Activated naive CD8-positive, alpha-beta T cell treated with anti-CD3 and anti-CD28 coated beads for 36 hours (primary cell): ENCODE data around the gene ZNF276. TPM values are rescaled to one million over a fixed set of nuclear protein-coding genes. Genes with fewer than 3 reads are reported as not detected.
A peak's percentile ranks its signal among the peaks of the same experiment; 100 is the strongest.
"Not testable (repeated sequence)": the region's sequence is repeated elsewhere in the genome, so short reads cannot be mapped to it uniquely, and the experiment has no call there.

ENCODE experiments used
- DNase-seq: peaks from one replicate; pipeline ENCODE4 v3.0.0; 2021
- H3K27ac Mint-ChIP-seq: one replicate; pipeline ENCODE4 v1.8.0; 2022; ENCODE audit warnings: mild to moderate bottlenecking, moderate library complexity, mixed read lengths
- H3K27me3 Mint-ChIP-seq: one replicate; pipeline ENCODE4 v1.8.0; 2022; ENCODE audit warnings: mild to moderate bottlenecking, mixed read lengths
- H3K36me3 Mint-ChIP-seq: one replicate; pipeline ENCODE4 v1.8.0; 2021; ENCODE audit warnings: mild to moderate bottlenecking, mixed read lengths
- H3K4me1 Mint-ChIP-seq: one replicate; pipeline ENCODE4 v1.8.0; 2021; ENCODE audit warnings: mixed read lengths
- H3K4me3 Mint-ChIP-seq: one replicate; pipeline ENCODE4 v1.8.0; 2022; ENCODE audit warnings: mild to moderate bottlenecking, moderate library complexity, mixed read lengths
- H3K9me3 Mint-ChIP-seq: one replicate; pipeline ENCODE4 v1.8.0; 2022; ENCODE audit warnings: mixed read lengths
- total RNA-seq, 2 experiments: library from RNA; stranded (reverse); gene quantifications; one replicate each; pipeline ENCODE4 v1.2.3, GENCODE V29; 2021

ZNF276 gene, protein sequence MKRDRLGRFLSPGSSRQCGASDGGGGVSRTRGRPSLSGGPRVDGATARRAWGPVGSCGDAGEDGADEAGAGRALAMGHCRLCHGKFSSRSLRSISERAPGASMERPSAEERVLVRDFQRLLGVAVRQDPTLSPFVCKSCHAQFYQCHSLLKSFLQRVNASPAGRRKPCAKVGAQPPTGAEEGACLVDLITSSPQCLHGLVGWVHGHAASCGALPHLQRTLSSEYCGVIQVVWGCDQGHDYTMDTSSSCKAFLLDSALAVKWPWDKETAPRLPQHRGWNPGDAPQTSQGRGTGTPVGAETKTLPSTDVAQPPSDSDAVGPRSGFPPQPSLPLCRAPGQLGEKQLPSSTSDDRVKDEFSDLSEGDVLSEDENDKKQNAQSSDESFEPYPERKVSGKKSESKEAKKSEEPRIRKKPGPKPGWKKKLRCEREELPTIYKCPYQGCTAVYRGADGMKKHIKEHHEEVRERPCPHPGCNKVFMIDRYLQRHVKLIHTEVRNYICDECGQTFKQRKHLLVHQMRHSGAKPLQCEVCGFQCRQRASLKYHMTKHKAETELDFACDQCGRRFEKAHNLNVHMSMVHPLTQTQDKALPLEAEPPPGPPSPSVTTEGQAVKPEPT
- 10 to 100 TPM; 24.7 to 24.9 TPM for total RNA-seq

DNA sequence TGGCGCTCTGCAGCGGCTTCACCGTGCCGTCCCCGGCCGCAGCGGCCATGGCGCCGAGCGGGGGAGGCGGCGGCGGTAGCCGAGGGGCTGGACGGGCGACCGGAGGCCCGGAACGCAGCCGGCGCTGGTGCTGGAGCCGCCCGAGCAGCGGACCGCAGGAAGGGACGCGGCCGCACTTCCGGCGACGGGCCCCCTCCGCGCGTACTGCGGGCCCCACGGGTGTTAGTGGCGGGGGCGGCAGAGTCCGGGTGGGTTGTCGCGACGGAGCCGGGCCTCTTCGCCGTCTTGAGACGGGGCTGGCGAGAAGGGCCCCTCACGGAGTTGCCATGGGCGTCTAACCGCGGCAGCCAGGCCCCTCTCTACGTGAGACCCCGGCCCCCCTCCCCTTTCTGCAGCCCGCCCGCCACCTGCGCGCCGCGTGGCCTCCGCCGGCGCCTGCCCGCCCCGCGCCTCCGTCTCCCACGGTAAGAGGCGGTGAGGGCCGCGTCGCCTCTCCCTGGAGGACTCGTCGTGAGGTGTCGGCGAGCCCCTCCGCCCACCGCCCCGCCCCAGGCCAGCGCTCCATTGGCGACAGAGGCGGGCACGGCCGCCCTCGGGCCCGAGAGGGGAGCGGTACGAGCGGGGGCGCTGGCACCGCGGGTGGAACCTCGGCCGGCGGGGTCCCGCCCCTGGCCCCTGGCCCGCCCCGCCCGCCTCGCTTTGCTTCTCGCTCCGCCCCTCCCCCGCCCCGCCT lies at the start of gene ZNF276, which contains the start of gene VPS9D1:
Gene ZNF276 (plus strand): TSS at position 725 of the 733 bp plus-strand sequence. CDS start 104 bp downstream, outside the sequence.
Gene VPS9D1 (minus strand): TSS at position 86 of the 733 bp plus-strand sequence. CDS start 37 bp downstream, at position 49.
- Mint-ChIP-seq H3K36me3 (peaks cover 39% of the 10 kb centered on the region), H3K4me1 (peaks cover 40% of the 10 kb centered on the region), H3K9me3 (no peaks in the 10 kb centered on the region), H3K27me3 (no peaks in the 10 kb centered on the region), H3K4me3 (peak within 1 kb of the TSS; percentile 97), H3K27ac (peak within 1 kb of the TSS; percentile 95)
- DNase-seq: peak; percentile 87

DNA sequence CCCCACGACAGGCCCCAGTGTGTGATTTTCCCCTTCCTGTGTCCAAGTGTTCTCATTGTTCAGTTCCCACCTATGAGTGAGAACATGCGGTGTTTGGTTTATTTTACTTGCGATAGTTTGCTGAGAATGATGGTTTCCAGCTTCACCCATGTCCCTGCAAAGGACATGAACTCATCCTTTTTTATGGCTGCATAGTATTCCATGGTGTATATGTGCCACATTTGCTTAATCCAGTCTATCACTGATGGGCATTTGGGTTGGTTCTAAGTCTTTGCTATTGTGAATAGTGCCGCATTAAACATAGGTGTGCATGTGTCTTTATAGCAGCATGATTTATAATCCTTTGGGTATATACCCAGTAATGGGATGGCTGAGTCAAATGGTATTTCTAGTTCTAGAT lies 49.8 kb upstream of the ZNF276 start:
- H3K4me1 Mint-ChIP-seq: peaks cover 14% of the 10 kb centered on the region
- not testable (repeated sequence) for H3K4me3 Mint-ChIP-seq, DNase-seq, H3K27ac Mint-ChIP-seq, H3K36me3 Mint-ChIP-seq, H3K9me3 Mint-ChIP-seq, H3K27me3 Mint-ChIP-seq

DNA sequence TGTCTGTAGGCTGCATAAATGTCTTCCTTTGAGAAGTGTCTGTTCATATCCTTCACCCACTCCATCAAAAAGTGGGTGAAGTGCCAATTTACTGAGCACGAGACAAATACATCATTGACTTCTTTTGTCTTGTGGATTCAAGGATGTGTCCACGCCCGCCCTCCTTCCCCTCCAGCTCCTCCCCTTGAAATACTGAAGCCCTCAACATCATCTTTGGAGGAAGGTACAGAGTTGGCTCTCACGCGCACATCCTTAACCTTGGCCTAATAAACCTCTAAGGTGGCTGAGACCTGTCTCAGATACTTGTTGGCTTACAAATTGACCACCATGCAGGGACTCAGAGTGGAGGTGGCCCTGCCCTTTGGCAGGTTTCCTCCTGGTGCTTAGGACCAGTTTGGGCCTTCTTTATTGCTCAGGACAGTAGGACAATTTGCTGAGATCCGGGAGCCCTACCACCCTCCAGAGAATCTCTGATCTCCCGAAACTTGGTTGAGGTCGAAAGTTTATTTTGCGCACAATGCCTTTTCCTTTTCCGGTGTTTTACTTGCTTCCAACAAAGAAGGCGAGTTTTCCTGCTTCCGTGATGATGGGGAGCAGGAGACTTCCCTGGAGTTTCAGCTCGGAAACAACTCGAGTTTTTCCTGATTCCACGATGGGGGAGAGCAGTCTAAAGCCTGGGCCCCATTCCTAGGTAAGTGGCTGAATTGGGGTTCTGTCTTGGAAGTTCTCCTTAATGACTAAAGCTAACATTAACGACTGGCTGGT lies 49.0 kb upstream of the ZNF276 start:
- Mint-ChIP-seq H3K9me3 (no peaks in the 10 kb centered on the region), H3K36me3 (peaks cover 4% of the 10 kb centered on the region), H3K27ac (no peak overlapping the region), H3K27me3 (no peaks in the 10 kb centered on the region), H3K4me1 (peaks cover 14% of the 10 kb centered on the region), H3K4me3 (no peak overlapping the region)
- no peak for DNase-seq

DNA sequence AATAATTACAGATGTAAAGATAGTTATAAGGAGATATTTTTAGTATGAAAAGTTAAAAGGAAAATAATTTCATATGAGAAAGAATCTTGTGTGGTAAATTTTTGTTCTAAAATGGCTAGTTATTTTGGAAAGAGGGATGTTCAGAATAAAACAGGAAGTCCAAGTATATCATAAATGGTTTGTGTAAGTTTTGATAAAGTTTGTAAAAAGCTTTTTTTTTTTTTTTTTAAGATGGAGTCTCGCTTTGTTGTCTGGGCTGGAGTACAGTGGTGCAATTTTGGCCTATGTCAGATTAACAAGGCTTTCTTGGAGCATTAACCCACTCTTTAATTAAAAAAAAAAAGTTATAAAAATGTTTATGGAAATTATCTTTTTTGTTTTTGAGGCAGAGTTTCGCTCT lies 43.1 kb upstream of the ZNF276 start:
- H3K4me1 Mint-ChIP-seq: no peaks in the 10 kb centered on the region
- DNase-seq: no peak
- no peak overlapping the region for H3K4me3 Mint-ChIP-seq
- H3K36me3 Mint-ChIP-seq: peaks cover 1% of the 10 kb centered on the region
- H3K9me3 Mint-ChIP-seq: no peaks in the 10 kb centered on the region
- H3K27ac Mint-ChIP-seq: no peak overlapping the region
- no peaks in the 10 kb centered on the region for H3K27me3 Mint-ChIP-seq

DNA sequence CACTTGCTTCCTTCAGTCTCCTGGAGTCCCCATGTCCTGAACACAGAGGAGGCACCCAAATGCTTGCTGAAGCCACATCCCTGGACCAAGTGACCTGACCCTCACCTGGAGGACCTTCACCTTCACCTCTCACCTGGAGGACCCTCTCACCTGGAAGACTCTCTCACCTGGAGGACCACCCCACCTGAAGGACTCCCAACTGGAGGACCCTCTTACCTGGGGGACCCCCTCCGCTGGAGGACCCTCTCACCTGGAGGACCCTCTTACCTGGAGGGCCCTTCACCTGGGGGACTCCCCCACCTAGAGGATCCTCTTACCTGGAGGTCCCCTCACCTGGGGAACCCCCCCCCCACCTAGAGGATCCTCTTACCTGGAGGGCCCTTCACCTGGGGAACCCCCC lies 35.4 kb upstream of the ZNF276 start:
- Mint-ChIP-seq H3K27me3 (no peaks in the 10 kb centered on the region), H3K27ac (no peak overlapping the region), H3K9me3 (peaks cover 2% of the 10 kb centered on the region), H3K4me3 (peak overlapping the region; percentile 22), H3K36me3 (peaks cover 24% of the 10 kb centered on the region), H3K4me1 (peaks cover 14% of the 10 kb centered on the region)
- DNase-seq: no peak

DNA sequence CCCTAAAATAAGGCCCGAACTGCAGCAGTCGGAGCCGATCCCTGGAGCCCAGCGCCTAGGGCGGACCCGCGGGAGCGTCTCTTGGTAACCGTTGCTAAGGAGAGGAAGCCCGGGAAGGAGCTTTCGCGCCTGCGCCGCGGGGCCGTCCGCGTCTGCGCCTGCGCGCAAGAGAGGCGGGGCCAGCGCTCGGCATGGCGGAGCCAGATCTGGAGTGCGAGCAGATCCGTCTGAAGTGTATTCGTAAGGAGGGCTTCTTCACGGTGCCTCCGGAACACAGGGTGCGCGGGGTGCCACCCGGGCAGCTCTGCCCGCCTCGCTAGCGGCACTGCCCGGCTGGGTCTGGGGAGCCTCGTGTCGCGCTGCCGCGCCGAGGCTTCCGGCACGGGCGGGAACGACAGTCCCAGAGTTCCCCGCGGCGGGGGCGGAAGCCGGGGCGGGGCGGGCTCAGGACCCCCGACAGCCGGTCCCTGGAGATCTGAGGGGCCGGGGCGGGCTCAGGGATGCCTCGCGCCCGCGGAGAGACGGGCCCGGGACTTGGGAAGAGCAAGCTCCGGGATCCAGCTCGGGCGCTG lies 34.7 kb upstream of the ZNF276 start, which contains the start of gene CDK10:
Gene CDK10 (plus strand): TSS at position 170 of the 572 bp plus-strand sequence. CDS start 22 bp downstream, at position 192.
- Mint-ChIP-seq H3K36me3 (peaks cover 24% of the 10 kb centered on the region), H3K4me3 (peak within 1 kb of the TSS; percentile 91), H3K27me3 (no peaks in the 10 kb centered on the region)

DNA sequence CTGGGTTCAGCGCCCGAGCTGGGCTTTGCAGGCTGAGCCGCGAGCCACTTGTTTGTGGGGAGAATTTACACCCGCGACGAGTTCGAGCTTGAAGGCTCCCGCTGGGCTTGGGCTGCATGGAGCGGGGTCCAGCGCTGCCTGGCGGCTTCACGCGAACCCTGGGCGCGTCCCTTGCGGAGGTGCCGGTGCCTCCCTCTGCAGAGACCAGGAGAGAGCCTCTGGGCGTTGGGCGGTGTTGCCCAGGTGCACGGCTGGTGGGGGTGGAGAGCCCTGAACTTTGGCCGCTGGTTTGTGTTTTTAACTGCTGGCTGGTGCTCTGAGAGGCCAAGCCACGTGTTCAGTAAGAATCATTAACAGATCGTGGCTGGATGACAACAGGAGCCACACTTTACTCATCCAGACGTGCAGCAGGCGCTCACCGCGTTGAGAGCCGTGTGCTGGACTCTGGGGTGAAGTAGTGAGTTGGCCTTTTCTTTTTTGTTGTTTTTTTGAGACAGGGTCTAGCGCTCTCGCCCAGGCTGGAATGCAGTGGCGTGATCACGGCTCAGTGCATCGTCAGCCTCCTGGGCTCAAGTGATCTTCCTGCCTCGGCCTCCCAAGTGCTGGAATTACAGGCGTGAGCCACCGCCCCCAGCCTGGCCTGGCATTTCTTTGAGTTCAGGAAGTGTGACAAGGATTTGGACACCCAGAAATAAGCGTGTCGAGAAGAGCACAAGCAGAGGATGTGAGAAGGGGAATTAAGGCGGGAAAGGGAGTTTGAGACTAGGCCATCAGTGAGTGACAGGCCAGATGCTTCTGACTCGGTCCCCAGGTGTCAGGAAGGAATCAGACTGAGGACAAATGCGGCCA lies 34.0 kb upstream of the ZNF276 start:
- Mint-ChIP-seq H3K36me3 (peaks cover 24% of the 10 kb centered on the region), H3K4me3 (peak overlapping the region; percentile 91), H3K9me3 (peaks cover 2% of the 10 kb centered on the region), H3K4me1 (peaks cover 14% of the 10 kb centered on the region), H3K27me3 (no peaks in the 10 kb centered on the region), H3K27ac (peak overlapping the region; percentile 85)
- no peak for DNase-seq

More for the DNA sequence above, 34.7 kb upstream of the ZNF276 start, which contains the start of gene CDK10:
- peak; percentile 94 for DNase-seq
- H3K4me1 Mint-ChIP-seq: peaks cover 14% of the 10 kb centered on the region
- H3K9me3 Mint-ChIP-seq: peaks cover 2% of the 10 kb centered on the region
- H3K27ac Mint-ChIP-seq: peak within 1 kb of the TSS; percentile 94

DNA sequence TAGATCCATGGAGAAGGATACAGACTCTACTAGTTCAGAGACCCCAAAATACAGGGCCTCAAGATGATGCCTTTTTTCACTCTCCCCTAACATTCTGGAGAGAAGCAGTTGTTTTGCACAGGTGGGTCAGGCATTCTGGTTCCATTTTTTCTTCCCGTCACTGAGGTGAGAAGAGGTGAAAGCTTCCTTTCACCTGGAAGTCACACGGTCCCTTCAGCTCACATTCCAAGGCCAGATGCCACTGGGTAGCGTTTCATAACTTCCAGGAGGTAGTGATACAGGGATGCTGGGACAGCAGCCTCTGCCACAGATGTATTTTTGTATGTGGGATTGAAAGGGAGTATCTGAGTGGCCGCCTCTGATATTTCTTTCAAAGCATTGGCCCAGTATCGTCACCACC lies 32.9 kb upstream of the ZNF276 start:
- Mint-ChIP-seq H3K27me3 (no peaks in the 10 kb centered on the region), H3K4me1 (peaks cover 14% of the 10 kb centered on the region), H3K4me3 (peak overlapping the region; percentile 91), H3K36me3 (peaks cover 24% of the 10 kb centered on the region), H3K27ac (no peak overlapping the region), H3K9me3 (peaks cover 2% of the 10 kb centered on the region)
- no peak for DNase-seq

DNA sequence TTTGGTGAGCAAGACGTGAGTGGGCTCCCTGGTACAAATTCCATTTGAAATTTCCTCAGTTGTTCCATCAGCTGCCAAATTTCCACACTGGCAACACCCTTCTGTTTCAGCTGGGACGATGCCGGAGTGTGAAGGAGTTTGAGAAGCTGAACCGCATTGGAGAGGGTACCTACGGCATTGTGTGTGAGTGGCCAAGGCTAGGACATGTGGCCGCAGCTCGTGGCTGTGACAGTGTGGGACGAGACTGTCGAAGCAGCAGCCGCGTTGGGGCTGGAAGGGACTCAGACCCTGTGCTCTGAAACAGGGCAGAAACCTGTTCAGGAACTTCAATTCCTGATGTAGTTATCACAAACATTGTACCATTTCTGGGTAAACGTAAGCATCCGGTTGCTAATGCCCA lies 32.2 kb upstream of the ZNF276 start:
- no peak for DNase-seq
- Mint-ChIP-seq H3K27me3 (no peaks in the 10 kb centered on the region), H3K36me3 (peaks cover 24% of the 10 kb centered on the region), H3K4me1 (peaks cover 14% of the 10 kb centered on the region), H3K27ac (no peak overlapping the region), H3K4me3 (no peak overlapping the region), H3K9me3 (peaks cover 2% of the 10 kb centered on the region)

DNA sequence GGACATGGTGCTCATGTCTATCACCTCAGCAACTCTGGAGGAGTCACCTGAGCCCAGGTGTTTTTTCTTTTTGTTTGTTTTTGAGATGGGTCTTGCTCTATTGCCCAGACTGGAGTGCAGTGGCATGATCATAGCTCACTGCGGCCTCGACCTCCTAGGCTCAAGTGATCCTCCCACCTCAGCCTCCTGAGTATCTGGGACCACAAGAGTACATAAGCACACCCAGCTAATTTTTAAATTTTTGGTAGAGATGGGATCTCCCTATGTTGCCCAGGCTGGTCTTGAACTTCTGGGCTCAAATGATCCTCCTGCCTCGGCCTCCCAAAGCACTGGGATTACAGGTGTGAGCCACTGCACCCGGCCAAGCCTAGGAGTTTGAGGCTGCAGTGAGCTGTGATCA lies 31.7 kb upstream of the ZNF276 start:
- H3K9me3 Mint-ChIP-seq, H3K27ac Mint-ChIP-seq, DNase-seq, H3K27me3 Mint-ChIP-seq, H3K4me3 Mint-ChIP-seq: not testable (repeated sequence)
- H3K36me3 Mint-ChIP-seq: peaks cover 21% of the 10 kb centered on the region
- peaks cover 14% of the 10 kb centered on the region for H3K4me1 Mint-ChIP-seq

DNA sequence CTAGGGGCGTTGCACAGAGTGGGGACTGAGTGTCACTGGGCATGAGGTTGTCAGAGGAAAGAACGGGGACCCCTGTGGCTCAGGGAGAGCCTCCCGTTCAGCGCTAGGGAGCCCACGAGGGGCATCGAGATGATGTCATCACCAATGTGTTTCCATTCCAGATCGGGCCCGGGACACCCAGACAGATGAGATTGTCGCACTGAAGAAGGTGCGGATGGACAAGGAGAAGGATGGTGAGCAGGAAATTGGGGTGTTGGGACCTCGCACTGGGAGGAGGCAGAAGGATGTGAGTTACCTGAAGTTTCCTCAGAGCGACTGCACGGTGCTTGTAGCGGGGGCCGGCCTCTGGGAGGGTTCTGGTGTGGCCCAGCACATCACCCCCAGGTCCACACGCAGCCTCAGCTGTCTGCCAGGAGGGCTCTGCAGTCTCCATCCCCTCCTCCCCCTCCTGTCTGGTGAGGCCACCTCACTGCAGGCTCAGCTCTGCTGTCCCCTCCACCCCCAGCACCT lies 30.9 kb upstream of the ZNF276 start:
- Mint-ChIP-seq H3K4me1 (peaks cover 14% of the 10 kb centered on the region), H3K9me3 (no peaks in the 10 kb centered on the region), H3K27ac (no peak overlapping the region), H3K27me3 (no peaks in the 10 kb centered on the region), H3K4me3 (no peak overlapping the region), H3K36me3 (peaks cover 17% of the 10 kb centered on the region)
- no peak for DNase-seq

DNA sequence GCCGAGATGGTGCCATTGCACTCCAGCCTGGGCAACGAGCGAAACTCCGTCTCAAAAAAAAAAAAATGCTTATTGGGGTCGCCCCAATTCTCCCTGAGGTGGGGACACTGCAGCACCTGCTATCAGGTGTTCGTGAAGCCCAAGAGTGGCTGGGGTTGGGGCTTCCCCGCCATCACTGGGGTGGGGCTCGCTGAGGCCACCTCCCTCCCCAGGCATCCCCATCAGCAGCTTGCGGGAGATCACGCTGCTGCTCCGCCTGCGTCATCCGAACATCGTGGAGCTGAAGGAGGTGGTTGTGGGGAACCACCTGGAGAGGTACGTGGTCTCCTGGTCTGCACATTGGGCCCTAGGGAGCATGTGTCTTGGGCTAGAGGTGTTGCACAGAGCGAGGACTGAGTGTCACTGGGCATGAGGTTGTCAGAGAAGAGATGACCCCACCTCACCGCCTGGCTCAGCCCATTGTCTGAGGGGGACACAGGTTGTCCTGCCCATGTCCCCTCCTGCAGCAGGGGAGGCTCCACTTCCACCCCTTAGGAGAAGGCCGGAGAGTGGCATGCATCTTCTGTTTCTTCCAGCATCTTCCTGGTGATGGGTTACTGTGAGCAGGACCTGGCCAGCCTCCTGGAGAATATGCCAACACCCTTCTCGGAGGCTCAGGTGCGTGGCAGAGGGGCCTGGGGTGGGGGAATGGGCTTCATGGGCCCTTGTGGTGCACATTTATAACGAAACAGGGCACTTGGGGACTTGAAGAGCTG lies 29.9 kb upstream of the ZNF276 start:
- no peak overlapping the region for H3K4me3 Mint-ChIP-seq
- peaks cover 12% of the 10 kb centered on the region for H3K36me3 Mint-ChIP-seq
- no peaks in the 10 kb centered on the region for H3K9me3 Mint-ChIP-seq
- peaks cover 10% of the 10 kb centered on the region for H3K4me1 Mint-ChIP-seq
- H3K27ac Mint-ChIP-seq: no peak overlapping the region
- no peaks in the 10 kb centered on the region for H3K27me3 Mint-ChIP-seq
- DNase-seq: no peak
